Neural cell (in vitro differentiated cells): ENCODE data around the gene TAB2. TPM values are rescaled to one million over a fixed set of nuclear protein-coding genes. Genes with fewer than 3 reads are reported as not detected.

Experiments
- H2AFZ ChIP-seq: fragments of 200-600, 300-800 bp; sonication (generic), shearing (Covaris generic); 2 replicates; pipeline ENCODE4 v1.6.0; 2014; ENCODE audit warnings: low read depth, mild to moderate bottlenecking, antibody characterized with exemption, low read length, moderate library complexity
- H3F3A ChIP-seq: fragments of 200-600 bp; shearing (Covaris generic); 2 replicates; pipeline ENCODE4 v1.6.1; 2016; ENCODE audit warnings: mild to moderate bottlenecking, moderate library complexity, mixed read lengths, antibody characterized with exemption, low read length; ENCODE audit not compliant: insufficient read depth, poor library complexity, severe bottlenecking
- H3K27ac ChIP-seq: fragments of 200-600, 300-800 bp; sonication (generic), shearing (Covaris generic); 2 replicates; pipeline ENCODE4 v1.5.1; 2014; ENCODE audit warnings: mild to moderate bottlenecking, low read length, moderate library complexity
- H3K27me3 ChIP-seq: fragments of 300-800, 200-600 bp; sonication (generic), shearing (Covaris generic); 2 replicates; pipeline ENCODE4 v1.6.0; 2014; ENCODE audit warnings: mild to moderate bottlenecking, low read depth, low read length, moderate library complexity; ENCODE audit not compliant: insufficient read depth
- H3K36me3 ChIP-seq: fragments of 300-800, 200-600 bp; sonication (generic), shearing (Covaris generic); 2 replicates; pipeline ENCODE4 v1.5.1; 2014; ENCODE audit warnings: mild to moderate bottlenecking, antibody characterized with exemption, low read length, moderate library complexity; ENCODE audit not compliant: insufficient read depth
- H3K4me2 ChIP-seq: fragments of 300-800, 200-600 bp; sonication (generic), shearing (Covaris generic); 2 replicates; pipeline ENCODE4 v1.6.0; 2014; ENCODE audit warnings: mild to moderate bottlenecking, low read length
- H3K4me3 ChIP-seq: fragments of 300-800, 200-600 bp; sonication (generic), shearing (Covaris generic); 2 replicates; pipeline ENCODE4 v1.5.1; 2014; ENCODE audit warnings: mild to moderate bottlenecking, low read length, moderate library complexity
- H3K79me2 ChIP-seq: fragments of 200-600 bp; shearing (Covaris generic); replicated peaks from 2 replicates; pipeline ENCODE4 v1.6.0; 2014; ENCODE audit warnings: mild to moderate bottlenecking, low read length, moderate library complexity; ENCODE audit not compliant: insufficient read depth
- H3K9ac ChIP-seq: fragments of 300-800, 200-600 bp; sonication (generic), shearing (Covaris generic); 2 replicates; pipeline ENCODE4 v1.6.1; 2016; ENCODE audit warnings: mild to moderate bottlenecking, low read length, mixed read lengths
- H3K9me2 ChIP-seq: fragments of 200-600 bp; shearing (Covaris generic); 2 replicates; pipeline ENCODE4 v1.6.1; 2016; ENCODE audit warnings: mild to moderate bottlenecking, low read length, mixed read lengths; ENCODE audit not compliant: insufficient read depth
- H3K9me3 ChIP-seq: fragments of 200-600, 300-800 bp; sonication (generic), shearing (Covaris generic); 2 replicates; pipeline ENCODE4 v1.6.1; 2016; ENCODE audit warnings: mild to moderate bottlenecking, mixed run types, low read length, moderate library complexity, mixed read lengths
- H4K20me1 ChIP-seq: fragments of 200-600 bp; shearing (Covaris generic); 2 replicates; pipeline ENCODE4 v1.6.1; 2016; ENCODE audit warnings: mild to moderate bottlenecking, mixed run types; ENCODE audit not compliant: insufficient read depth
- EP300 ChIP-seq: fragments of 450-650 bp; conservative IDR thresholded peaks from 2 replicates; pipeline ENCODE4 v1.6.1; 2014; ENCODE audit warnings: antibody characterized with exemption, mild to moderate bottlenecking, moderate library complexity; ENCODE audit not compliant: poor library complexity, severe bottlenecking
- EZH2 ChIP-seq: fragments of 200-600, 300-800 bp; shearing (Covaris generic), sonication (generic); IDR thresholded peaks from 2 replicates; pipeline ENCODE4 v1.6.1; 2014; ENCODE audit warnings: antibody characterized with exemption, low read length, borderline replicate concordance, mild to moderate bottlenecking; ENCODE audit not compliant: insufficient read depth, poor library complexity, severe bottlenecking
- MXI1 ChIP-seq: fragments of 450-650 bp; conservative IDR thresholded peaks from 2 replicates; pipeline ENCODE4 v1.6.1; 2014; ENCODE audit warnings: antibody characterized with exemption, mild to moderate bottlenecking; ENCODE audit not compliant: poor library complexity, severe bottlenecking
- POLR2AphosphoS5 ChIP-seq: IDR thresholded peaks from 2 replicates; pipeline ENCODE4 v1.6.1; 2012
- RAD21 ChIP-seq: fragments of 450-650 bp; conservative IDR thresholded peaks from 2 replicates; pipeline ENCODE4 v1.6.1; 2014; ENCODE audit warnings: antibody characterized with exemption, mild to moderate bottlenecking, moderate library complexity
- SMC3 ChIP-seq: fragments of 450-650 bp; conservative IDR thresholded peaks from 2 replicates; pipeline ENCODE4 v1.6.1; 2014; ENCODE audit warnings: antibody characterized with exemption, mild to moderate bottlenecking, moderate library complexity; ENCODE audit not compliant: poor library complexity
- TAF1 ChIP-seq: IDR thresholded peaks from 2 replicates; pipeline ENCODE4 v1.6.1; 2012; ENCODE audit warnings: low read depth
- polyA plus RNA-seq: library from polyadenylated mRNA; depleted of rRNA; stranded (reverse); fragments of >200 nt; gene quantifications from 2 replicates; pipeline ENCODE4 v1.2.3, GENCODE V29; 2014
- TF ChIP-seq, protein P1 (sequence below): IDR thresholded peaks from 2 replicates; pipeline ENCODE4 v1.6.1; 2012; ENCODE audit warnings: borderline replicate concordance
- TF ChIP-seq, protein P2 (sequence below): fragments of 450-650 bp; IDR thresholded peaks from 2 replicates; pipeline ENCODE4 v1.5.1; 2014; ENCODE audit warnings: antibody characterized with exemption, mild to moderate bottlenecking, moderate library complexity; ENCODE audit not compliant: poor library complexity, severe bottlenecking

The TAB2 gene
- polyA plus RNA-seq, 1 donor from 2014 or later = 27.6 TPM

DNA sequence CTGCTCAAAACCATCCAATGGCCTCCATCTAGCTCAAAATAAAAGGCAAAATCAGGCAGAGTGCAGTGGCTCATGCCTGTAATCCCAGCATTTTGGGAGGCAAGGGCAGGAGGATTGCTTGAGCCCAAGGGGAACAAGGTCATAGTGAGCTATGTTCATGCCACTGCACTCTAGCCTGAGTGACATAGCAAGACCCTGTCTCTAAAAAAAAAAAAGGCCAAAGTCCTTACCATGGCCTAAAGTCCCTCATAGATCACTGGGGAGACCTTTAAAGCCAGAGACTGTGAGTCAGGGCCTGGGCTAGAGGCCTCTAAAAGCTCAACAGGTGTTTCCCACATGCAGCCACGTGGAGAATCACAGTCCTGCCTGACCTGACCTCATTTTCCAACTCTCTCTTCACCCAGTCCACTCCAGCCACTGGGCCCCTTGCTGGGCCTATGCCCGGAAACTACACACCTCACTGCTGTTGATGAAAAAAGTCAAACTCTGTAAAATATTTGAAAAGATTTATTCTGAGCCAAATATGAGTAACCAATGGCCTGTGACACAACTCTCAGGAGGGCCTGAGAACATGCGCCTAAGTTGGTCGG lies 28.2 kb upstream of the TAB2 start:
- Histone ChIP-seq H3K9ac (no peak overlapping the region), H3K9me3 (no peaks in the 10 kb centered on the region), H3K27me3 (no peaks in the 10 kb centered on the region), H4K20me1 (no peaks in the 10 kb centered on the region), H3K9me2 (no peaks in the 10 kb centered on the region), H2AFZ (no peak overlapping the region), H3K4me2 (no peak overlapping the region), H3K36me3 (no peaks in the 10 kb centered on the region), H3K79me2 (no peaks in the 10 kb centered on the region), H3K4me3 (no peak overlapping the region), H3K27ac (no peak overlapping the region), H3F3A (no peaks in the 10 kb centered on the region)
- TF ChIP-seq SMC3 (no peak), EZH2 (no peak), MXI1 (no peak), RAD21 (no peak), EP300 (no peak), POLR2AphosphoS5 (no peak), TAF1 (no peak)
- TF ChIP-seq, protein P1, sequence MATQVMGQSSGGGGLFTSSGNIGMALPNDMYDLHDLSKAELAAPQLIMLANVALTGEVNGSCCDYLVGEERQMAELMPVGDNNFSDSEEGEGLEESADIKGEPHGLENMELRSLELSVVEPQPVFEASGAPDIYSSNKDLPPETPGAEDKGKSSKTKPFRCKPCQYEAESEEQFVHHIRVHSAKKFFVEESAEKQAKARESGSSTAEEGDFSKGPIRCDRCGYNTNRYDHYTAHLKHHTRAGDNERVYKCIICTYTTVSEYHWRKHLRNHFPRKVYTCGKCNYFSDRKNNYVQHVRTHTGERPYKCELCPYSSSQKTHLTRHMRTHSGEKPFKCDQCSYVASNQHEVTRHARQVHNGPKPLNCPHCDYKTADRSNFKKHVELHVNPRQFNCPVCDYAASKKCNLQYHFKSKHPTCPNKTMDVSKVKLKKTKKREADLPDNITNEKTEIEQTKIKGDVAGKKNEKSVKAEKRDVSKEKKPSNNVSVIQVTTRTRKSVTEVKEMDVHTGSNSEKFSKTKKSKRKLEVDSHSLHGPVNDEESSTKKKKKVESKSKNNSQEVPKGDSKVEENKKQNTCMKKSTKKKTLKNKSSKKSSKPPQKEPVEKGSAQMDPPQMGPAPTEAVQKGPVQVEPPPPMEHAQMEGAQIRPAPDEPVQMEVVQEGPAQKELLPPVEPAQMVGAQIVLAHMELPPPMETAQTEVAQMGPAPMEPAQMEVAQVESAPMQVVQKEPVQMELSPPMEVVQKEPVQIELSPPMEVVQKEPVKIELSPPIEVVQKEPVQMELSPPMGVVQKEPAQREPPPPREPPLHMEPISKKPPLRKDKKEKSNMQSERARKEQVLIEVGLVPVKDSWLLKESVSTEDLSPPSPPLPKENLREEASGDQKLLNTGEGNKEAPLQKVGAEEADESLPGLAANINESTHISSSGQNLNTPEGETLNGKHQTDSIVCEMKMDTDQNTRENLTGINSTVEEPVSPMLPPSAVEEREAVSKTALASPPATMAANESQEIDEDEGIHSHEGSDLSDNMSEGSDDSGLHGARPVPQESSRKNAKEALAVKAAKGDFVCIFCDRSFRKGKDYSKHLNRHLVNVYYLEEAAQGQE = no peak
- TF ChIP-seq, protein P2, sequence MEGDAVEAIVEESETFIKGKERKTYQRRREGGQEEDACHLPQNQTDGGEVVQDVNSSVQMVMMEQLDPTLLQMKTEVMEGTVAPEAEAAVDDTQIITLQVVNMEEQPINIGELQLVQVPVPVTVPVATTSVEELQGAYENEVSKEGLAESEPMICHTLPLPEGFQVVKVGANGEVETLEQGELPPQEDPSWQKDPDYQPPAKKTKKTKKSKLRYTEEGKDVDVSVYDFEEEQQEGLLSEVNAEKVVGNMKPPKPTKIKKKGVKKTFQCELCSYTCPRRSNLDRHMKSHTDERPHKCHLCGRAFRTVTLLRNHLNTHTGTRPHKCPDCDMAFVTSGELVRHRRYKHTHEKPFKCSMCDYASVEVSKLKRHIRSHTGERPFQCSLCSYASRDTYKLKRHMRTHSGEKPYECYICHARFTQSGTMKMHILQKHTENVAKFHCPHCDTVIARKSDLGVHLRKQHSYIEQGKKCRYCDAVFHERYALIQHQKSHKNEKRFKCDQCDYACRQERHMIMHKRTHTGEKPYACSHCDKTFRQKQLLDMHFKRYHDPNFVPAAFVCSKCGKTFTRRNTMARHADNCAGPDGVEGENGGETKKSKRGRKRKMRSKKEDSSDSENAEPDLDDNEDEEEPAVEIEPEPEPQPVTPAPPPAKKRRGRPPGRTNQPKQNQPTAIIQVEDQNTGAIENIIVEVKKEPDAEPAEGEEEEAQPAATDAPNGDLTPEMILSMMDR = no peak

DNA sequence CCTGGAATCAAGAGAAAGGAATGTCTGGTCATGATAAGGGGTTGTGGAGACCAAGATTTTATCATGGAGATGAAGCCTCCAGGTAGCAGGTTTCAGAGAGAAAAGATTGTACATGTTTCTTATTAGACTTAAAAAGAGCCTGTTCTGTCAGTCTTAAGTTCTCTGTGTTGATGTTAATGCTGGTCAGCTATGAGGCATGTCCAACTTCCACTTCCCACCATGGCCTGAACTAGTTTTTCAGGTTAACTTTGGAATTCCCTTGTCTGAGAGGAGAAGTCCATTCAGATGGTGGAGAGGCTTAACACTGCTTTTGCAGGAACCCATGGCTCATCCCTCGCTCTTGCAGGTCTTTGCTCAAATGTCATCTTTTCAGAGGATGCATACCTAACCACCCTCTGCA lies 27.5 kb upstream of the TAB2 start:
- Histone ChIP-seq H3K27ac (no peak overlapping the region), H3F3A (no peaks in the 10 kb centered on the region), H2AFZ (no peak overlapping the region), H3K4me2 (no peak overlapping the region), H4K20me1 (no peaks in the 10 kb centered on the region), H3K36me3 (no peaks in the 10 kb centered on the region), H3K79me2 (no peaks in the 10 kb centered on the region), H3K9me3 (no peaks in the 10 kb centered on the region), H3K4me3 (no peak overlapping the region), H3K9me2 (no peaks in the 10 kb centered on the region), H3K9ac (no peak overlapping the region), H3K27me3 (no peaks in the 10 kb centered on the region)
- TF ChIP-seq RAD21 (no peak), SMC3 (no peak), MXI1 (no peak), TAF1 (no peak), EZH2 (no peak), EP300 (no peak), POLR2AphosphoS5 (no peak)
- TF ChIP-seq, protein P1 = no peak
- TF ChIP-seq, protein P2 = no peak
